H1 (cell line): ENCODE data around the gene MORF4L1. TPM values are rescaled to one million over a fixed set of nuclear protein-coding genes. Genes with fewer than 3 reads are reported as not detected.

Experiments used
- BACH1 ChIP-seq: IDR thresholded peaks from 2 replicates; pipeline ENCODE4 v1.6.1; 2012; ENCODE audit warnings: low read length, improper control_type of control experiment
- CEBPB ChIP-seq: IDR thresholded peaks from 2 replicates; pipeline ENCODE4 v1.6.1; 2012; ENCODE audit warnings: low read depth, low read length
- CTBP2 ChIP-seq: IDR thresholded peaks from 2 replicates; pipeline ENCODE4 v1.7.0; 2011; ENCODE audit warnings: borderline replicate concordance, mild to moderate bottlenecking, moderate library complexity, mixed read lengths, low read length; ENCODE audit not compliant: insufficient read depth, insufficient read length
- GTF2F1 ChIP-seq: IDR thresholded peaks from 2 replicates; pipeline ENCODE4 v1.6.1; 2012; ENCODE audit warnings: low read depth, low read length, improper control_type of control experiment, borderline replicate concordance
- POLR2A ChIP-seq, 2 experiments: IDR thresholded peaks; 1 replicate in 1 of 2; 2 replicates in 1 of 2; pipeline ENCODE4 v1.6.1; 2011; ENCODE audit warnings: low read depth in 2 of 2, low read length in 2 of 2, mild to moderate bottlenecking in 2 of 2; ENCODE audit errors: control extremely low read depth in 1 of 2
- POU5F1 ChIP-seq: IDR thresholded peaks from 2 replicates; pipeline ENCODE4 v1.6.1; 2011; ENCODE audit warnings: low read depth, mild to moderate bottlenecking, low read length, moderate library complexity
- SAP30 ChIP-seq: fragments of 300-600 bp; sonication (generic); IDR thresholded peaks from 2 replicates; pipeline ENCODE4 v1.7.1; 2012; ENCODE audit warnings: low read length, moderate library complexity, mild to moderate bottlenecking, inconsistent platforms; ENCODE audit not compliant: insufficient read depth, insufficient replicate concordance
- SP1 ChIP-seq: IDR thresholded peaks from 2 replicates; pipeline ENCODE4 v1.6.1; 2011; ENCODE audit warnings: low read depth, low read length
- SP2 ChIP-seq: IDR thresholded peaks from 2 replicates; pipeline ENCODE4 v1.6.1; 2012; ENCODE audit warnings: mild to moderate bottlenecking, low read length, inconsistent platforms
- SRF ChIP-seq: IDR thresholded peaks from 2 replicates; pipeline ENCODE4 v1.6.1; 2011; ENCODE audit warnings: mild to moderate bottlenecking, low read depth, low read length, moderate library complexity
- polyA plus RNA-seq, 7 experiments: library from polyadenylated mRNA; depleted of rRNA in 3 of 7; stranded (reverse) in 5 of 7; unstranded in 2 of 7; fragments of >200 nt in 5 of 7; fragments of 200-250 nt in 2 of 7; gene quantifications; 1 replicate in 5 of 7; 2 replicates in 1 of 7; 4 replicates in 1 of 7; pipeline versions ENCODE4 v1.2.1 to v1.2.3, GENCODE V29; 2011 to 2013; ENCODE audit warnings: missing spikeins in 2 of 7, mixed read lengths in 2 of 7
- total RNA-seq: library from RNA; stranded (reverse); fragmentation: NEBNext Ultra II Directional; extraction: Animal tissue kit (Norgen Biotek cat#: 25700); gene quantifications from 2 replicates; pipeline ENCODE4 v1.2.1, GENCODE V29; 2021
- TF ChIP-seq, protein P1 (sequence below): fragments of 300-600 bp; sonication (generic); IDR thresholded peaks from 2 replicates; pipeline ENCODE4 v1.7.1; 2012; ENCODE audit warnings: low read length, moderate library complexity, mild to moderate bottlenecking, inconsistent platforms; ENCODE audit not compliant: insufficient replicate concordance

Gene MORF4L1
- total and polyA plus RNA-seq, 2 of the 8 experiments (the other 6 are each of a cell fraction or from before 2014, with no cell fraction given): 260 to 533 TPM

DNA sequence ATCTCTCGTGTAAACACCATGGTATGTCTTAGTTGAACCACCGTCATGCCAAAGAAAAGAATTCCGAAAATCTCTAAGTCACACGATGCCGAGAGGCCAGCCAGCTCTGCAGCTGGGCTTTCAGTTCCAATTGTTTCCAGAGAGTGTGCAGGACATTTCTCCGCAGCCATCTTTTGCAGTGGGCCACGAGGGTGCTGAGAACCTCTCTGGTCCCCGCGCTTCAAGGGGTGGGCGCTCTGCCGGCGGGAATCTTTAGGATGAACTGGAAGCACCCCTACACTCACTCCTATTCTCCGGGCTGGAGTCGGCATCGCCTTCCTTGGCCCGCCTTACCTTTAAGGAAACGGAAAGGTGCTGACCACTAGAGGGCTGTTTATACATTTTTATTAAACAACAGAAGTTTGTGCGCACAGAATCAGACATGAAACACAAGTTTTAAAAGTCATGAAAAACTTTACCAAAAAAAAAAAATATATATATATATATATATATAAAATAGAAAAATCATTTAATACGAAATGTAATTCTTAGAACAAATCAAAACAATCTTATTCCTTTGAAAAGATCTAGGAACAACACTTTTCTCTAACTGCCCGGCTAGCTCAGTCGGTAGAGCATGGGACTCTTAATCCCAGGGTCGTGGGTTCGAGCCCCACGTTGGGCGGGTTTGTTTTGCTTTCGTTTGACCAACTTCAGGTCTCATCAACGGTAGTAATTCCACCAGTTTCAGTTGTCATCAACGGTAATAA is 12.5 kb upstream of the MORF4L1 start (continued):
- TF ChIP-seq BACH1 (no peak), POLR2A (IDR thresholded peaks at IDR 0.05; ENCODE audit: control extremely low read depth in 1 of 2, low read depth in 2 of 2, low read length in 2 of 2) (peak; percentile 62 to 92), GTF2F1 (no peak), SP1 (0 out of 2 replicates have a peak, but pooled peaks have one; percentile 17), SAP30 (no peak), CTBP2 (no peak), POU5F1 (peak; percentile 69), SRF (no peak), CEBPB (no peak), SP2 (no peak)
- TF ChIP-seq, protein P1, sequence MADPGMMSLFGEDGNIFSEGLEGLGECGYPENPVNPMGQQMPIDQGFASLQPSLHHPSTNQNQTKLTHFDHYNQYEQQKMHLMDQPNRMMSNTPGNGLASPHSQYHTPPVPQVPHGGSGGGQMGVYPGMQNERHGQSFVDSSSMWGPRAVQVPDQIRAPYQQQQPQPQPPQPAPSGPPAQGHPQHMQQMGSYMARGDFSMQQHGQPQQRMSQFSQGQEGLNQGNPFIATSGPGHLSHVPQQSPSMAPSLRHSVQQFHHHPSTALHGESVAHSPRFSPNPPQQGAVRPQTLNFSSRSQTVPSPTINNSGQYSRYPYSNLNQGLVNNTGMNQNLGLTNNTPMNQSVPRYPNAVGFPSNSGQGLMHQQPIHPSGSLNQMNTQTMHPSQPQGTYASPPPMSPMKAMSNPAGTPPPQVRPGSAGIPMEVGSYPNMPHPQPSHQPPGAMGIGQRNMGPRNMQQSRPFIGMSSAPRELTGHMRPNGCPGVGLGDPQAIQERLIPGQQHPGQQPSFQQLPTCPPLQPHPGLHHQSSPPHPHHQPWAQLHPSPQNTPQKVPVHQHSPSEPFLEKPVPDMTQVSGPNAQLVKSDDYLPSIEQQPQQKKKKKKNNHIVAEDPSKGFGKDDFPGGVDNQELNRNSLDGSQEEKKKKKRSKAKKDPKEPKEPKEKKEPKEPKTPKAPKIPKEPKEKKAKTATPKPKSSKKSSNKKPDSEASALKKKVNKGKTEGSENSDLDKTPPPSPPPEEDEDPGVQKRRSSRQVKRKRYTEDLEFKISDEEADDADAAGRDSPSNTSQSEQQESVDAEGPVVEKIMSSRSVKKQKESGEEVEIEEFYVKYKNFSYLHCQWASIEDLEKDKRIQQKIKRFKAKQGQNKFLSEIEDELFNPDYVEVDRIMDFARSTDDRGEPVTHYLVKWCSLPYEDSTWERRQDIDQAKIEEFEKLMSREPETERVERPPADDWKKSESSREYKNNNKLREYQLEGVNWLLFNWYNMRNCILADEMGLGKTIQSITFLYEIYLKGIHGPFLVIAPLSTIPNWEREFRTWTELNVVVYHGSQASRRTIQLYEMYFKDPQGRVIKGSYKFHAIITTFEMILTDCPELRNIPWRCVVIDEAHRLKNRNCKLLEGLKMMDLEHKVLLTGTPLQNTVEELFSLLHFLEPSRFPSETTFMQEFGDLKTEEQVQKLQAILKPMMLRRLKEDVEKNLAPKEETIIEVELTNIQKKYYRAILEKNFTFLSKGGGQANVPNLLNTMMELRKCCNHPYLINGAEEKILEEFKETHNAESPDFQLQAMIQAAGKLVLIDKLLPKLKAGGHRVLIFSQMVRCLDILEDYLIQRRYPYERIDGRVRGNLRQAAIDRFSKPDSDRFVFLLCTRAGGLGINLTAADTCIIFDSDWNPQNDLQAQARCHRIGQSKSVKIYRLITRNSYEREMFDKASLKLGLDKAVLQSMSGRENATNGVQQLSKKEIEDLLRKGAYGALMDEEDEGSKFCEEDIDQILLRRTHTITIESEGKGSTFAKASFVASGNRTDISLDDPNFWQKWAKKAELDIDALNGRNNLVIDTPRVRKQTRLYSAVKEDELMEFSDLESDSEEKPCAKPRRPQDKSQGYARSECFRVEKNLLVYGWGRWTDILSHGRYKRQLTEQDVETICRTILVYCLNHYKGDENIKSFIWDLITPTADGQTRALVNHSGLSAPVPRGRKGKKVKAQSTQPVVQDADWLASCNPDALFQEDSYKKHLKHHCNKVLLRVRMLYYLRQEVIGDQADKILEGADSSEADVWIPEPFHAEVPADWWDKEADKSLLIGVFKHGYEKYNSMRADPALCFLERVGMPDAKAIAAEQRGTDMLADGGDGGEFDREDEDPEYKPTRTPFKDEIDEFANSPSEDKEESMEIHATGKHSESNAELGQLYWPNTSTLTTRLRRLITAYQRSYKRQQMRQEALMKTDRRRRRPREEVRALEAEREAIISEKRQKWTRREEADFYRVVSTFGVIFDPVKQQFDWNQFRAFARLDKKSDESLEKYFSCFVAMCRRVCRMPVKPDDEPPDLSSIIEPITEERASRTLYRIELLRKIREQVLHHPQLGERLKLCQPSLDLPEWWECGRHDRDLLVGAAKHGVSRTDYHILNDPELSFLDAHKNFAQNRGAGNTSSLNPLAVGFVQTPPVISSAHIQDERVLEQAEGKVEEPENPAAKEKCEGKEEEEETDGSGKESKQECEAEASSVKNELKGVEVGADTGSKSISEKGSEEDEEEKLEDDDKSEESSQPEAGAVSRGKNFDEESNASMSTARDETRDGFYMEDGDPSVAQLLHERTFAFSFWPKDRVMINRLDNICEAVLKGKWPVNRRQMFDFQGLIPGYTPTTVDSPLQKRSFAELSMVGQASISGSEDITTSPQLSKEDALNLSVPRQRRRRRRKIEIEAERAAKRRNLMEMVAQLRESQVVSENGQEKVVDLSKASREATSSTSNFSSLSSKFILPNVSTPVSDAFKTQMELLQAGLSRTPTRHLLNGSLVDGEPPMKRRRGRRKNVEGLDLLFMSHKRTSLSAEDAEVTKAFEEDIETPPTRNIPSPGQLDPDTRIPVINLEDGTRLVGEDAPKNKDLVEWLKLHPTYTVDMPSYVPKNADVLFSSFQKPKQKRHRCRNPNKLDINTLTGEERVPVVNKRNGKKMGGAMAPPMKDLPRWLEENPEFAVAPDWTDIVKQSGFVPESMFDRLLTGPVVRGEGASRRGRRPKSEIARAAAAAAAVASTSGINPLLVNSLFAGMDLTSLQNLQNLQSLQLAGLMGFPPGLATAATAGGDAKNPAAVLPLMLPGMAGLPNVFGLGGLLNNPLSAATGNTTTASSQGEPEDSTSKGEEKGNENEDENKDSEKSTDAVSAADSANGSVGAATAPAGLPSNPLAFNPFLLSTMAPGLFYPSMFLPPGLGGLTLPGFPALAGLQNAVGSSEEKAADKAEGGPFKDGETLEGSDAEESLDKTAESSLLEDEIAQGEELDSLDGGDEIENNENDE: no peak
